ENCODE measurements around the gene TESK1.

Gene TESK1

GRCh38 chr9:35646533-35647265 lies 41.6 kb downstream of the TESK1 start:
- DNase-seq (ENCODE audit: low read depth) = peak; percentile 87

- DNase-seq (ENCODE audit: low read depth) = no peak
Observed at GRCh38 chr9:35649431-35650340, 44.6 kb downstream of the TESK1 start.

- no peak for DNase-seq (ENCODE audit: low read depth)
Observed at GRCh38 chr9:35650341-35651158, 45.5 kb downstream of the TESK1 start, which contains the start of gene SIT1. Gene SIT1, minus strand, starts transcription at chr9:35650931. Its CDS starts 78 bp downstream, at chr9:35650853.

- DNase-seq (ENCODE audit: low read depth) = peak; percentile 55
Observed at GRCh38 chr9:35651956-35652828, 47.1 kb downstream of the TESK1 start.

- DNase-seq (ENCODE audit: low read depth) = no peak
Observed at GRCh38 chr9:35652829-35653209, 47.8 kb downstream of the TESK1 start.

- DNase-seq (ENCODE audit: low read depth) = no peak
Observed at GRCh38 chr9:35653611-35654010, 48.5 kb downstream of the TESK1 start.

- no peak for DNase-seq (ENCODE audit: low read depth)
Observed at GRCh38 chr9:35656348-35656747, 51.3 kb downstream of the TESK1 start.

GRCh38 chr9:35656831-35657545 lies 51.9 kb downstream of the TESK1 start:
- DNase-seq (ENCODE audit: low read depth) = peak; percentile 76

- DNase-seq (ENCODE audit: low read depth) = peak; percentile 100
Observed at GRCh38 chr9:35657546-35658136, 52.6 kb downstream of the TESK1 start, which contains the start of gene RMRP. Gene RMRP, minus strand, starts transcription at chr9:35658019.

GRCh38 chr9:35658137-35658967 lies 53.3 kb downstream of the TESK1 start, which contains the start of gene CCDC107:
Gene CCDC107, plus strand, starts transcription at chr9:35658292. Its CDS starts 88 bp downstream, at chr9:35658380.
- DNase-seq (ENCODE audit: low read depth) = peak; percentile 86

- DNase-seq (ENCODE audit: low read depth) = peak; percentile 80
Observed at GRCh38 chr9:35658968-35659220, 53.8 kb downstream of the TESK1 start.

GRCh38 chr9:35659340-35659739 lies 54.3 kb downstream of the TESK1 start:
- peak; percentile 89 for DNase-seq (ENCODE audit: low read depth)

All from EH (cell line).